ENCODE results near the gene TMSB10. TPM values are rescaled to one million over a fixed set of nuclear protein-coding genes. Genes with fewer than 3 reads are reported as not detected.

TMSB10 gene
- total and polyA plus RNA-seq, 8 donors: 1,864 to 2,766 (median 2,518) TPM

DNA sequence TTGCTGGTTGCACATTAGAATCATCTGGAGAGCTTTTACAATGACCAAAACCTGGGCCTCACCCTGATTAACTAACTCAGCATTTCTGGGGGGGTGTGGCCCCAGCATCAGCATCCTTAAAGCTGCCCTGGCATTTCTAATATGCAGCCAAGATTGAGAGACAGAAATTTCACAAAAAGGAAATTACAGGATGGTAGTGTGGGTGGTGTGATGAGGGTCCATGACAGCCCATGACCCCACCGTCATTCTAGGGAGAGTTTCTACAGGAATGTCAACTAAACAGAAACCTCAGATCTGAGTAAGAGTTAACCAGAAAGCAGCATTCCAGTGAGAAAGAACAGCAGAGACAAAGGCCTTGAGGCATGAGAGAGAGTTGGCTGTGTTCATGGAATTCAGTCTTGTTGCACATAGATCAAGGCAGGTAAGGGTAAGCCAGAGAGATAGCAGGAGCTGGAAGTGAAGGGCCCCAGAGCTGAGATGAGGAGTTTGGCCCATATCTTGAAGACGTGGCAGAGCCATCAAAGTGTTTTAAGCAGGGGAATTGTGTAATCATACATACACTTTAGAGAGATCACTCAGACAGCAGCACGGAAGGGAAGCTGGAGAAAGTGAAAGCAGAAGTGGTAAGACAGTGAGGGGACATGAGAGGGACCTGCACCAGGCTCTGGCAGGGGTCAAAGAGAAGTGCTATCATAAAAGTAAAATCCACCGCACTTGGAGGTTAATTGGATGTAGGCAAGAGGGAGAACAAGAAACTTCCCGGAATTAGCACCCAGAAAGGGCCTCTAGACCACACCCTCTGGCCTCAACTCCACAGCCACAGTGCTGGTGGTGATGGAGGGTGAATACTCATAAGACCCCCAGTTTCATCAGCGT lies 16.8 kb upstream of the TMSB10 start:
- H3K4me3 ChIP-seq: peak overlapping the region in 1 of 2 donors; percentile 18
- intact Hi-C loops (cut with DNase I): no loop called here
- H3K9me3 ChIP-seq: no peaks in the 10 kb centered on the region

DNA sequence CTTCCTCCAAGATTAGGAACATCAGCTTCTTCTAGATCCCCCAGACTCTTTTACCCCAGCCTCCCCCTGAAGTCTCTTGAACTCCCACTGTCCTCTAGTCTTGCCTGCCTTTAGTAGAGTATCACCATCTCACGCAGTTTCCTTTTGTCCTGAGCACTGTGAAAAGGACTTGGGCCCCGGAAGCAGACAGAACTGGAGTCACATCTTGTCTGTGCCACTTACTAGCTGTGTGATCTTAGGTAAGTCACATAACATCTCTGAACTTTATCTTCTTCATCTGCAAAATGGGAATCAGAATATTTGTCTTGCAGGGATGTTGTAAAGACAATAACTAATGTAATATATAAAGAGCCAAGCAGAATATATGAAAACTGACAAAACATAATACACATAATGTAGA lies 16.1 kb upstream of the TMSB10 start:
- peak overlapping the region in 1 of 2 donors; percentile 18 for H3K4me3 ChIP-seq
- H3K27me3 ChIP-seq: no peaks in the 10 kb centered on the region
- TF ChIP-seq, protein P1, sequence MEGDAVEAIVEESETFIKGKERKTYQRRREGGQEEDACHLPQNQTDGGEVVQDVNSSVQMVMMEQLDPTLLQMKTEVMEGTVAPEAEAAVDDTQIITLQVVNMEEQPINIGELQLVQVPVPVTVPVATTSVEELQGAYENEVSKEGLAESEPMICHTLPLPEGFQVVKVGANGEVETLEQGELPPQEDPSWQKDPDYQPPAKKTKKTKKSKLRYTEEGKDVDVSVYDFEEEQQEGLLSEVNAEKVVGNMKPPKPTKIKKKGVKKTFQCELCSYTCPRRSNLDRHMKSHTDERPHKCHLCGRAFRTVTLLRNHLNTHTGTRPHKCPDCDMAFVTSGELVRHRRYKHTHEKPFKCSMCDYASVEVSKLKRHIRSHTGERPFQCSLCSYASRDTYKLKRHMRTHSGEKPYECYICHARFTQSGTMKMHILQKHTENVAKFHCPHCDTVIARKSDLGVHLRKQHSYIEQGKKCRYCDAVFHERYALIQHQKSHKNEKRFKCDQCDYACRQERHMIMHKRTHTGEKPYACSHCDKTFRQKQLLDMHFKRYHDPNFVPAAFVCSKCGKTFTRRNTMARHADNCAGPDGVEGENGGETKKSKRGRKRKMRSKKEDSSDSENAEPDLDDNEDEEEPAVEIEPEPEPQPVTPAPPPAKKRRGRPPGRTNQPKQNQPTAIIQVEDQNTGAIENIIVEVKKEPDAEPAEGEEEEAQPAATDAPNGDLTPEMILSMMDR (IDR thresholded peaks at IDR 0.05): no peak
- DNase-seq (no peak), ATAC-seq (no peak)
- peak overlapping the region; percentile 78 to 79 for H3K27ac ChIP-seq
- no peaks in the 10 kb centered on the region for H3K9me3 ChIP-seq
- intact Hi-C loops (cut with DNase I): no loop called here
- H3K4me1 ChIP-seq: peaks cover 8 to 26% of the 10 kb centered on the region in 2 donors
- no peaks in the 10 kb centered on the region for H3K36me3 ChIP-seq

More for the DNA sequence above, 16.8 kb upstream of the TMSB10 start:
- TF ChIP-seq, protein P1 (IDR thresholded peaks at IDR 0.05): no peak
- peaks cover 8 to 22% of the 10 kb centered on the region in 2 donors for H3K4me1 ChIP-seq
- DNase-seq (peak in 1 of 4 donors; percentile 73), ATAC-seq (peak; percentile 94)
- peak overlapping the region; percentile 78 to 79 for H3K27ac ChIP-seq
- H3K27me3 ChIP-seq: no peaks in the 10 kb centered on the region
- no peaks in the 10 kb centered on the region for H3K36me3 ChIP-seq

- peaks cover 8 to 41% of the 10 kb centered on the region in 2 donors for H3K4me1 ChIP-seq
- H3K27ac ChIP-seq: no peak overlapping the region
- H3K36me3 ChIP-seq: no peaks in the 10 kb centered on the region
- TF ChIP-seq, protein P1 (IDR thresholded peaks at IDR 0.05): no peak
- no peaks in the 10 kb centered on the region for H3K27me3 ChIP-seq
- no peaks in the 10 kb centered on the region for H3K9me3 ChIP-seq
- ATAC-seq: no peak
- DNase-seq: no peak
- intact Hi-C loops (cut with DNase I): no loop called here
- no peak overlapping the region for H3K4me3 ChIP-seq
Observed at GRCh38 chr2:84891355-84892010, 14.0 kb upstream of the TMSB10 start.

GRCh38 chr2:84894131-84894586 lies 11.3 kb upstream of the TMSB10 start:
- Histone ChIP-seq H3K4me1 (peaks cover 6 to 51% of the 10 kb centered on the region in 2 donors), H3K27me3 (no peaks in the 10 kb centered on the region), H3K27ac (peak overlapping the region in 1 of 2 donors; percentile 38), H3K4me3 (no peak overlapping the region), H3K9me3 (no peaks in the 10 kb centered on the region), H3K36me3 (no peaks in the 10 kb centered on the region)
- DNase-seq: no peak
- no peak for ATAC-seq
- TF ChIP-seq, protein P1 (IDR thresholded peaks at IDR 0.05): no peak
- intact Hi-C loops (cut with DNase I): no loop called here

Measured in left lung (tissue), 10 donors.